Liver (tissue), 9 donors: ENCODE data around the gene KIF15. TPM values are rescaled to one million over a fixed set of nuclear protein-coding genes. Genes with fewer than 3 reads are reported as not detected.

Source experiments
- DNase-seq: peaks from one replicate; pipeline ENCODE4 v3.0.0-alpha.2; 2017; ENCODE audit warnings: low spot score
- H3K27ac ChIP-seq, 2 donors: one replicate each; pipeline ENCODE4 v1.7.0; 2013; ENCODE audit warnings: inconsistent platforms in 2 of 2, low read length in 2 of 2, control low read depth in 1 of 2, low read depth in 1 of 2, mild to moderate bottlenecking in 1 of 2
- H3K27me3 ChIP-seq, 4 donors: one replicate each; pipeline versions ENCODE4 v1.6.1 to v1.7.0; 2013; ENCODE audit warnings: low read length in 3 of 4, inconsistent platforms in 1 of 4, mild to moderate bottlenecking in 1 of 4, moderate library complexity in 1 of 4; ENCODE audit not compliant: control insufficient read depth in 4 of 4, insufficient read depth in 4 of 4
- H3K36me3 ChIP-seq, 4 donors: one replicate each; pipeline versions ENCODE4 v1.6.1 to v1.7.0; 2013; ENCODE audit warnings: low read length in 3 of 4, mild to moderate bottlenecking in 3 of 4, low read depth in 1 of 4, moderate library complexity in 1 of 4; ENCODE audit not compliant: control insufficient read depth in 4 of 4, insufficient read depth in 3 of 4
- H3K4me1 ChIP-seq, 4 donors: one replicate each; pipeline versions ENCODE4 v1.6.1 to v1.7.0; 2013; ENCODE audit warnings: low read length in 3 of 4, mild to moderate bottlenecking in 3 of 4, moderate library complexity in 1 of 4; ENCODE audit not compliant: control insufficient read depth in 4 of 4, insufficient read depth in 4 of 4
- H3K4me3 ChIP-seq, 3 donors: one replicate each; pipeline versions ENCODE4 v1.6.1 to v1.7.0; 2013; ENCODE audit warnings: low read length in 3 of 3, control low read depth in 1 of 3, low read depth in 1 of 3, mild to moderate bottlenecking in 1 of 3
- H3K9ac ChIP-seq, 2 donors: one replicate each; pipeline ENCODE4 v1.7.0; 2013; ENCODE audit warnings: low read length in 2 of 2, mild to moderate bottlenecking in 2 of 2, moderate library complexity in 2 of 2, control low read depth in 1 of 2, low read depth in 1 of 2
- H3K9me3 ChIP-seq, 4 donors: one replicate each; pipeline versions ENCODE4 v1.6.1 to v1.7.0; 2013; ENCODE audit warnings: low read length in 3 of 4; ENCODE audit not compliant: control insufficient read depth in 4 of 4
- ATF3 ChIP-seq: IDR thresholded peaks from 2 replicates; pipeline ENCODE4 v1.6.1; 2016; ENCODE audit warnings: antibody characterized with exemption
- CTCF ChIP-seq: fragments of 150-350 bp; IDR thresholded peaks from 2 replicates; pipeline ENCODE4 v1.5.1; 2017; ENCODE audit warnings: improper control_type of control experiment, low read depth, low read length; ENCODE audit not compliant: missing input control
- EGR1 ChIP-seq, 2 donors: IDR thresholded peaks; 2 replicates each; pipeline ENCODE4 v1.6.1; 2016 to 2018; ENCODE audit warnings: antibody characterized with exemption in 2 of 2, low read depth in 2 of 2
- FOXA1 ChIP-seq: IDR thresholded peaks from 2 replicates; pipeline ENCODE4 v1.6.1; 2016; ENCODE audit warnings: antibody characterized with exemption
- FOXA2 ChIP-seq: IDR thresholded peaks from 2 replicates; pipeline ENCODE4 v1.6.1; 2016; ENCODE audit warnings: antibody characterized with exemption
- GABPA ChIP-seq, 2 donors: IDR thresholded peaks in 1 of 2; conservative IDR thresholded peaks in 1 of 2; 2 replicates each; pipeline ENCODE4 v1.6.1; 2016; ENCODE audit warnings: antibody characterized with exemption in 2 of 2, mild to moderate bottlenecking in 1 of 2, moderate library complexity in 1 of 2
- HNF4A ChIP-seq, 2 donors: conservative IDR thresholded peaks; 2 replicates each; pipeline ENCODE4 v1.6.1; 2016; ENCODE audit warnings: antibody characterized with exemption in 2 of 2, mild to moderate bottlenecking in 2 of 2
- HNF4G ChIP-seq: IDR thresholded peaks from 2 replicates; pipeline ENCODE4 v1.6.1; 2016; ENCODE audit warnings: antibody characterized with exemption
- JUND ChIP-seq, 2 donors: IDR thresholded peaks; 2 replicates each; pipeline ENCODE4 v1.6.1; 2016; ENCODE audit warnings: antibody characterized with exemption in 2 of 2
- MAX ChIP-seq: IDR thresholded peaks from 2 replicates; pipeline ENCODE4 v1.6.1; 2016; ENCODE audit warnings: antibody characterized with exemption
- NR2F2 ChIP-seq: IDR thresholded peaks from 2 replicates; pipeline ENCODE4 v1.6.1; 2016; ENCODE audit warnings: antibody characterized with exemption
- RAD21 ChIP-seq, 2 donors: IDR thresholded peaks; 2 replicates each; pipeline ENCODE4 v1.6.1; 2016; ENCODE audit warnings: antibody characterized with exemption in 2 of 2, mild to moderate bottlenecking in 2 of 2
- REST ChIP-seq: IDR thresholded peaks from 2 replicates; pipeline ENCODE4 v1.6.1; 2016; ENCODE audit warnings: antibody characterized with exemption, mild to moderate bottlenecking
- RXRA ChIP-seq, 2 donors: IDR thresholded peaks; 2 replicates each; pipeline ENCODE4 v1.6.1; 2017 to 2018; ENCODE audit warnings: antibody characterized with exemption in 2 of 2, mild to moderate bottlenecking in 1 of 2
- SP1 ChIP-seq: IDR thresholded peaks from 2 replicates; pipeline ENCODE4 v1.6.1; 2018; ENCODE audit warnings: antibody characterized with exemption, mild to moderate bottlenecking
- TAF1 ChIP-seq: conservative IDR thresholded peaks from 2 replicates; pipeline ENCODE4 v1.6.1; 2016; ENCODE audit warnings: antibody characterized with exemption, mild to moderate bottlenecking
- YY1 ChIP-seq: IDR thresholded peaks from 2 replicates; pipeline ENCODE4 v1.6.1; 2016; ENCODE audit warnings: antibody characterized with exemption, mild to moderate bottlenecking
- ZBTB33 ChIP-seq: IDR thresholded peaks from 2 replicates; pipeline ENCODE4 v1.6.1; 2016; ENCODE audit warnings: antibody characterized with exemption
- WGBS: extraction: QIAGEN DNeasy Blood & Tissue Kit; methylation state at CpG from one replicate; pipeline ENCODE4 v1.1.7; 2013; 5-methylcytosine and 5-hydroxymethylcytosine counted together
- polyA plus RNA-seq, 2 donors: library from polyadenylated mRNA; stranded (reverse) in 1 of 2; unstranded in 1 of 2; fragments of 200-250 nt in 1 of 2; fragments of >200 nt in 1 of 2; fragmentation: Nextera tagmentation in 1 of 2; extraction: Ambion mirVana in 1 of 2; gene quantifications; one replicate each; pipeline versions ENCODE4 v1.2.1 to v1.2.3, GENCODE V29; 2013 to 2015
- total RNA-seq, 2 donors: library from RNA; depleted of rRNA; stranded (reverse); fragments of >200 nt; gene quantifications; one replicate each; pipeline ENCODE4 v1.2.3, GENCODE V29; 2014
- donor health status: healthy.
- donor health status: healthy.
- donor health status: healthy.
- donor health status: healthy.
- donor health status: healthy.

The KIF15 gene
- total and polyA plus RNA-seq, 4 donors = under 0.01 to 15.9 (median 0.24) TPM

- WGBS = 35% methylated on average over 8 of the region's 8 CpGs
- Histone ChIP-seq H3K36me3 (no peaks in the 10 kb centered on the region), H3K4me3 (no peak overlapping the region), H3K4me1 (peaks cover 8 to 30% (median 22%) of the 10 kb centered on the region in 4 donors), H3K9me3 (no peaks in the 10 kb centered on the region), H3K27ac (peak overlapping the region; percentile 36 to 67), H3K9ac (no peak overlapping the region), H3K27me3 (no peaks in the 10 kb centered on the region)
- TF ChIP-seq EGR1 (IDR thresholded peaks at IDR 0.05; ENCODE audit: low read depth in 2 of 2) = peak in 1 of 2 donors; percentile 49
- peak; percentile 100 for TF ChIP-seq FOXA2
- peak; percentile 76 for TF ChIP-seq MAX
- peak; percentile 100 for TF ChIP-seq FOXA1
- peak; percentile 36 for TF ChIP-seq ATF3
- TF ChIP-seq HNF4A (conservative IDR thresholded peaks at IDR 0.05) = peak; percentile 48 to 81
- peak; percentile 90 for TF ChIP-seq YY1
- peak in 1 of 2 donors; percentile 37 for TF ChIP-seq JUND (IDR thresholded peaks at IDR 0.05)
- peak; percentile 56 to 87 for TF ChIP-seq RXRA (IDR thresholded peaks at IDR 0.05)
- no peak for TF ChIP-seq NR2F2
- no peak for TF ChIP-seq GABPA (IDR thresholded peaks at IDR 0.05 in 1 of 2, conservative IDR thresholded peaks at IDR 0.05 in 1 of 2)
- TF ChIP-seq CTCF = no peak
- TF ChIP-seq RAD21 (IDR thresholded peaks at IDR 0.05) = peak; percentile 40 to 58
- peak; percentile 85 for TF ChIP-seq ZBTB33
- peak; percentile 38 for TF ChIP-seq REST
- no peak for TF ChIP-seq HNF4G
- TF ChIP-seq TAF1 = no peak
- TF ChIP-seq SP1 = peak; percentile 67
- no peak for DNase-seq
Observed at GRCh38 chr3:44870375-44871061, 108.9 kb downstream of the KIF15 start.
